A549 treated with DMSO at 1 μM for 4 hours (cell line): ENCODE results near the gene ZNF780B. TPM values are rescaled to one million over a fixed set of nuclear protein-coding genes. Genes with fewer than 3 reads are reported as not detected.

Source experiments
- total RNA-seq: library from RNA; stranded (reverse); fragments of 200-300 nt; extraction: Qiagen RNA extraction; gene quantifications from 5 replicates; pipeline ENCODE4 v1.2.3, GENCODE V29; 2022; ENCODE audit warnings: low read depth

The ZNF780B gene
- 4.5 to 7.9 TPM (median 6.9 TPM) in 5 replicates for total RNA-seq

GRCh38 chr19:40055832-40056504, at the start of gene ZNF780B:
Gene ZNF780B (minus strand): TSS chr19:40056231. CDS start chr19:40050332, 5,899 bp downstream.

GRCh38 chr19:40090241-40091204, 34.5 kb upstream of the ZNF780B start, which contains the start of gene ZNF780A:
Gene ZNF780A (minus strand): TSS chr19:40090943. CDS start chr19:40084753, 6,190 bp downstream.

GRCh38 chr19:39996811-39997637, 59.0 kb downstream of the ZNF780B start, which contains the start of gene ZNF546:
Gene ZNF546 (plus strand): TSS chr19:39997060. CDS start chr19:39998327, 1,267 bp downstream.

Other genes with a start within 250 kb of the ZNF780B start
- gene DYRK1B, start 222.1 kb downstream of the ZNF780B start, total RNA-seq, result 18.8 to 23.9 TPM (median 20.9 TPM) in 5 replicates
- 689 to 764 TPM (median 720 TPM) in 5 replicates for gene FBL, start 209.9 kb downstream of the ZNF780B start, total RNA-seq
- 0.68 to 1.3 TPM (median 1.1 TPM) in 5 replicates for gene FCGBP, start 121.6 kb downstream of the ZNF780B start, total RNA-seq
- 268 to 302 TPM (median 285 TPM) in 5 replicates for gene PSMC4, start 85.1 kb downstream of the ZNF780B start, total RNA-seq
- 2.0 to 2.3 TPM (median 2.1 TPM) in 5 replicates for gene ZNF546, start 59.2 kb downstream of the ZNF780B start, total RNA-seq
- 25.3 to 31.5 TPM (median 30.3 TPM) in 5 replicates for gene ZNF780A, start 34.7 kb upstream of the ZNF780B start, total RNA-seq
- gene MAP3K10, start 135.2 kb upstream of the ZNF780B start, total RNA-seq, result 11.2 to 19.1 TPM (median 17.9 TPM) in 5 replicates
- 0.26 to 0.61 TPM (median 0.51 TPM) in 5 replicates for gene TTC9B, start 162.2 kb upstream of the ZNF780B start, total RNA-seq
- 0.22 to 0.39 TPM (median 0.30 TPM) in 5 replicates for gene CCNP, start 170.5 kb upstream of the ZNF780B start, total RNA-seq
- gene AKT2, start 229.1 kb upstream of the ZNF780B start, total RNA-seq, result 136 to 202 TPM (median 190 TPM) in 5 replicates